PC-9 (cell line): ENCODE data around the gene OBSCN. TPM values are rescaled to one million over a fixed set of nuclear protein-coding genes. Genes with fewer than 3 reads are reported as not detected.

ENCODE experiments used
- BruUV-seq: library from RNA; stranded (reverse); fragments of 400-500 nt; replicated peaks from 2 replicates; lab custom pipeline; 2021; lab: Mats Ljungman, UMichigan
- CTCF ChIA-PET: fragments of 300-600 bp; sonication (Branson Sonifier 250); formaldehyde crosslinking; loops from one replicate; lab custom pipeline; 2022; ENCODE audit warnings: antibody characterized with exemption; lab: Charles Lee
- POLR2A ChIA-PET: fragments of 300-600 bp; sonication (Branson Sonifier 250); formaldehyde crosslinking; loops from one replicate; lab custom pipeline; 2022; ENCODE audit warnings: antibody characterized with exemption; ENCODE audit not compliant: unreplicated experiment; lab: Charles Lee
- DNase-seq, 2 experiments: peaks; one replicate each; pipeline versions ENCODE4 v3.0.0 to v3.0.0-alpha.2; 2015 to 2022; ENCODE audit warnings: mixed read lengths in 1 of 2
- H2AFZ ChIP-seq: fragments of 200-600 bp; sonication (generic); 2 replicates; pipeline ENCODE4 v1.8.1; 2017; ENCODE audit warnings: antibody characterized with exemption
- H3F3A ChIP-seq: fragments of 200-600 bp; sonication (generic); 2 replicates; pipeline ENCODE4 v1.8.1; 2017; ENCODE audit warnings: antibody characterized with exemption, mild to moderate bottlenecking, low read depth; ENCODE audit not compliant: insufficient read depth
- H3K27ac ChIP-seq: fragments of 200-600 bp; sonication (generic); 2 replicates; pipeline ENCODE4 v1.6.1; 2016; ENCODE audit warnings: mixed run types
- H3K27me3 ChIP-seq: fragments of 200-600 bp; sonication (generic); 2 replicates; pipeline ENCODE4 v1.6.1; 2016; ENCODE audit warnings: low read depth, mixed run types; ENCODE audit not compliant: insufficient read depth
- H3K36me3 ChIP-seq: fragments of 200-600 bp; sonication (generic); 2 replicates; pipeline ENCODE4 v1.6.1; 2016; ENCODE audit warnings: low read depth, mixed run types
- H3K4me1 ChIP-seq: fragments of 200-600 bp; sonication (generic); replicated peaks from 2 replicates; pipeline ENCODE4 v1.6.1; 2016; ENCODE audit warnings: mixed run types; ENCODE audit not compliant: insufficient read depth
- H3K4me2 ChIP-seq: fragments of 200-600 bp; sonication (generic); 2 replicates; pipeline ENCODE4 v1.6.1; 2017; ENCODE audit warnings: mixed run types
- H3K4me3 ChIP-seq: fragments of 200-600 bp; sonication (generic); 2 replicates; pipeline ENCODE4 v1.6.1; 2016; ENCODE audit warnings: mixed run types
- H3K79me2 ChIP-seq: fragments of 200-600 bp; sonication (generic); 2 replicates; pipeline ENCODE4 v1.6.1; 2017; ENCODE audit warnings: low read depth, mixed run types
- H3K9me2 ChIP-seq: fragments of 200-600 bp; sonication (generic); 2 replicates; pipeline ENCODE4 v1.8.1; 2017; ENCODE audit warnings: mild to moderate bottlenecking; ENCODE audit not compliant: insufficient read depth
- H3K9me3 ChIP-seq: fragments of 200-600 bp; sonication (generic); 2 replicates; pipeline ENCODE4 v1.8.1; 2016; ENCODE audit warnings: low read depth; ENCODE audit not compliant: insufficient read depth
- H4K20me1 ChIP-seq: fragments of 200-600 bp; sonication (generic); 2 replicates; pipeline ENCODE4 v1.8.1; 2017; ENCODE audit not compliant: insufficient read depth
- CTCF ChIP-seq: fragments of 200-600 bp; sonication (generic); conservative IDR thresholded peaks from 2 replicates; pipeline ENCODE4 v1.6.1; 2017; ENCODE audit warnings: mixed run types, antibody characterized with exemption, mild to moderate bottlenecking, moderate library complexity
- EZH2 ChIP-seq: fragments of 200-600 bp; sonication (generic); IDR thresholded peaks from 2 replicates; pipeline ENCODE4 v1.8.0; 2017; ENCODE audit warnings: antibody characterized with exemption, low read depth
- intact Hi-C: fragments of 100-400 bp; cut with micrococcal nuclease; formaldehyde crosslinking; loops from one replicate; pipeline ENCODE4 v1.10.0; 2022; ENCODE audit not compliant: unreplicated experiment
- total RNA-seq: library from RNA; stranded (reverse); gene quantifications from 2 replicates; pipeline ENCODE4 v1.2.3, GENCODE V29; 2021

Gene OBSCN
- total RNA-seq, 1 experiment from 2014 or later, result 62.9 TPM

GRCh38 chr1:228400692-228401454 lies 193.0 kb downstream of the OBSCN start:
- DNase-seq, result no peak
- no peak overlapping the region for H3K4me3 ChIP-seq
- CTCF ChIA-PET, result no interaction called here
- POLR2A ChIA-PET, result no interaction called here
- H3K27ac ChIP-seq, result no peak overlapping the region
- TF ChIP-seq EZH2, result no peak
- no peak for TF ChIP-seq CTCF
- peaks cover 28% of the 10 kb centered on the region for H3K36me3 ChIP-seq
- H3K4me2 ChIP-seq, result no peak overlapping the region
- no peak overlapping the region for H2AFZ ChIP-seq
- peaks cover 67% of the 10 kb centered on the region for H3K79me2 ChIP-seq
- no peaks in the 10 kb centered on the region for H3K9me3 ChIP-seq
- peaks cover 74% of the 10 kb centered on the region for H4K20me1 ChIP-seq
- BruUV-seq, result no TSS peak
- H3F3A ChIP-seq, result peaks cover 6% of the 10 kb centered on the region; the same call in 1 of the 2 replicates
- no peaks in the 10 kb centered on the region for H3K27me3 ChIP-seq
- intact Hi-C loops, result no loop called here
- peaks cover 16% of the 10 kb centered on the region for H3K4me1 ChIP-seq
- no peaks in the 10 kb centered on the region for H3K9me2 ChIP-seq

DNA sequence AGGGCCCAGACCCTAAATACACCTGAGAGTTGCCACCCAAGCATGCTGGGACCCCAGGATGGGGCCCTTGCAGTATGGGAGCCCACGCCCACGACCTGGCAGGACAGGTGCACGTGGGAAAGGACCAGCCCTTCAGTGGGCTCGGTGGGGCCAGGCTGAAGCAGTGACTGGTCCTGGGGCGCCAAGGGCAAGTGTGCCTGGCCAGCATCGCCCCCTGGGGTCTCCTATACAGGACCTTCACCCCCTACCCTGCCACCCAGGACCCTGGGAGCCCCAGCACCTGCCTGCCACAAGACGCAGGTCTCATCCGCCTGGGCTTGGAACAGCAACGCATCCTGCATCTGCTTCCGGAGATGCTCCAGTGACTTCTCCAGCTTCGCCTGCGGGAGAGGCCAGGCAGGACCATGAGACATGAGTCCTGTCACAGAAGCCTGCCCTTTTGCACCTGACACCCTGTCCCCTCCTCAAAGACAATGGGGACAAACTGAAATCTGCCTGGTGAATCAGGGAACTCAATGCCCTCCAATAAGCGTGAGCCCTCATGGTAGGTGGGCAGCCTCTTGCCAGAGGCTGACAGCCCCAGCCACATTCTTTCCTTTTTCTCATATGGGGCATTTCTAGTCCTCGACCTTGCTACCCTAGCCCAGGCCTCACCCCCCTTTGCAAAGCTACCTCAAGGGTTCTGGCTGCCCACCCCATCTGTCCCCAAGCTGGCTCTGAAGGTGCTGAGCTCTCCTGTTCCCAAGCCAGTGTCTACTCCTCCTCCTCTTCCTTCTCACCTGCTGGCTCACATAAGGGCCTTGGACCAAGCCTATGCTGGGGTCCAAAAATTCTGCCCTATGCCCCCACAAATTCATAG lies 194.2 kb downstream of the OBSCN start:
- Histone ChIP-seq H3K9me2 (no peaks in the 10 kb centered on the region), H3K9me3 (no peaks in the 10 kb centered on the region), H3F3A (0 out of 2 replicates have a peak, but pooled peaks cover 4% of the 10 kb centered on the region), H3K79me2 (peaks cover 74% of the 10 kb centered on the region), H3K27ac (no peak overlapping the region), H3K4me2 (no peak overlapping the region), H4K20me1 (peaks cover 74% of the 10 kb centered on the region), H3K36me3 (peaks cover 26% of the 10 kb centered on the region), H3K27me3 (no peaks in the 10 kb centered on the region), H3K4me1 (peaks cover 16% of the 10 kb centered on the region), H2AFZ (no peak overlapping the region), H3K4me3 (no peak overlapping the region)
- no TSS peak for BruUV-seq
- TF ChIP-seq CTCF (no peak), EZH2 (no peak)
- ChIA-PET POLR2A (no interaction called here), CTCF (interaction anchor here (0.7 kb wide), 1 partner anchor 71 kb away, joined by 4 read pairs; no protein-coding TSS in a partner anchor)
- intact Hi-C loops, result no loop called here
- no peak for DNase-seq

GRCh38 chr1:228402641-228403025 lies 194.8 kb downstream of the OBSCN start:
- no peaks in the 10 kb centered on the region for H3K27me3 ChIP-seq
- CTCF ChIA-PET, result interaction anchor here (0.5 to 0.7 kb wide), 2 partner anchors 20 to 71 kb away, joined by 3 to 4 read pairs; no protein-coding TSS in a partner anchor
- 0 out of 2 replicates have a peak, but pooled peaks cover 4% of the 10 kb centered on the region for H3F3A ChIP-seq
- no peak for DNase-seq
- POLR2A ChIA-PET, result interaction anchor here (0.6 kb wide), 1 partner anchor 403 kb away, joined by 3 read pairs; no protein-coding TSS in a partner anchor
- no peak overlapping the region for H3K4me3 ChIP-seq
- intact Hi-C loops, result no loop called here
- TF ChIP-seq EZH2, result no peak
- no peak for TF ChIP-seq CTCF
- no peaks in the 10 kb centered on the region for H3K9me3 ChIP-seq
- peaks cover 73% of the 10 kb centered on the region for H4K20me1 ChIP-seq
- no peak overlapping the region for H3K27ac ChIP-seq
- H3K4me2 ChIP-seq, result no peak overlapping the region
- no TSS peak for BruUV-seq
- H3K79me2 ChIP-seq, result peaks cover 77% of the 10 kb centered on the region
- H3K36me3 ChIP-seq, result peaks cover 22% of the 10 kb centered on the region
- H3K4me1 ChIP-seq, result peaks cover 19% of the 10 kb centered on the region
- no peak overlapping the region for H2AFZ ChIP-seq
- H3K9me2 ChIP-seq, result no peaks in the 10 kb centered on the region
